Activated T-cell treated with anti-CD3 and anti-CD28 coated beads, Interleukin-2, amount 50 U/mL, for 1 hour (primary cell): ENCODE data around the gene MYL4.
"Not testable (repeated sequence)": the region's sequence is repeated elsewhere in the genome, so short reads cannot be mapped to it uniquely, and the experiment has no call there.

Experiments used
- DNase-seq: peaks from one replicate; pipeline ENCODE4 v3.0.0-alpha.2; 2020

MYL4 gene

DNA sequence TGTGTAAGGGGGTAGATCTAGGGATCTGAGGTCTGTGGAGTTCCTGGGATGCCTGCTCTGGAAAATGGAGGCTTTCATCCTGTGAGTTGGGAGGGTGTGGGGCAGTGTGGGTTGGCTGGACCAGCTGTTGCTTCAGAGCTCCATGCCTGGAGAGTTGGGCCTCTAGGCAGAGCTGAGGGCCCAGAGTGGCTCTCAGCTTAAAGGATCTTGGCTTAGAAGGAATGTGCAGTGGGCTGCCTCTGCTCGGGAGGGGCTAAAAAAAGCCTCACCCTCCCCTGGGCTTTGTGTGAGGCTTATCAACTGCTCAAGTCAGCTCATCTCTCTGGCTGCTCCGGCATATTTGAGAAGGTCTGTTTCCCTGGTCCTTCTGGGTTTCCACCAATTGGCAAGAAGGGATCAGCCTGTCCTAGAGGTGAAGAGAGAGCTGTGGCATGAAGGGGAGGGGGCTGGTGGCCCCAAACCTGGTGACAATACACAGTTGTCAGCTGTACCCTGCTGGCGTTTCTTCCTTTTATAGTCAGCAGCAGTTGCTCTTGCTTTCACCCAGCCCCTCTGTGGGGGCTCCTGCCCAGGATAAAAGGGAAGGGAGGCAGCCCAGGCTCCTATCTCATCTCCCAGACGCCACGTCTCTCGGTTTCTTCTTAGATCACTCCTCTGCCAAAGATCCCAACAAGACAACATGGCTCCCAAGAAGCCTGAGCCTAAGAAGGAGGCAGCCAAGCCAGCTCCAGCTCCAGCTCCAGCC lies at the start of gene MYL4:
Gene MYL4 (plus strand): TSS at position 605 of the 745 bp plus-strand sequence. CDS start 75 bp downstream, at position 680.
- no peak for DNase-seq

GRCh38 chr17:47162013-47162622 lies 47.0 kb upstream of the MYL4 start:
- DNase-seq = no peak

- no peak for DNase-seq
Observed at GRCh38 chr17:47164263-47164662, 44.9 kb upstream of the MYL4 start.

DNA sequence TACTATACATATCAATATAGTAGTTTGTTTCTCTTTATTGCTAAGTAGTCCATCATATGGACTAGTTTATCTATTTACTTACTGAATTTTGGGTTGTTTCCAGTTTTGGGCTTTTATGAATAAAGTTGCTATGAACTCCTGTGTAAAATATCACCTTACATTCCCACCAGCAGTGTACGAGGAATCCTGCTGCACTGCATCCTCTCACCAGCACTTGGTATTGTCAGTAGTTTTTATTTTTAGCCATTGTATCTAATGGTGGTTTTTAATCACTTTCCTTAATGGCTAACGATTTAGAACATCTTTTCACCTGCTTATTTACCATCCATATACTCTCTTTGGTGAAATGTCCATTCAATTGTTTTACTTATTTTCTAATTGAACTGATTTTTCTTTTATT lies 44.0 kb upstream of the MYL4 start:
- no peak for DNase-seq

- not testable (repeated sequence) for DNase-seq
Observed at GRCh38 chr17:47166854-47167253, 42.3 kb upstream of the MYL4 start.

- not testable (repeated sequence) for DNase-seq
Observed at GRCh38 chr17:47168896-47169295, 40.3 kb upstream of the MYL4 start.

- no peak for DNase-seq
Observed at GRCh38 chr17:47170710-47171109, 38.4 kb upstream of the MYL4 start.

GRCh38 chr17:47172696-47173565 lies 36.2 kb upstream of the MYL4 start:
- DNase-seq = no peak

DNA sequence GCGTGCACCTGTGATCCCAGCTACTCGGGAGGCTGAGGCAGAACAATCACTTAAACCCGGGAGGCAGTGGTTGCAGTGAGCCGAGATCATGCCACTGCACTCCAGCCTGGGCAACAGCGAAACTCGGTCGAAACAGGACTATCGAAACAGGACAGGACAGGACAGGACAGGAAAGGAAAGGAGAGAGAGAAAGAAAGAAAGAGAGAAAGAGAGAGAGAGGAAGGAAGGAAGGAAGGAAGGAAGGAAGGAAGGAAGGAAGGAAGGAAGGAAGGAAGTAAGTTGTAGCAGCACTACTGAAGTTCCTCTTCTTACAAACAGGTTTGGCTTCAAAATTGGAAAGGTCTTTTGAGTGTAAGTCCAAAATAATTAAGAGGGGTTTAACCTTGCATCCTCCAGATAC lies 34.3 kb upstream of the MYL4 start:
- DNase-seq = not testable (repeated sequence)

- DNase-seq = no peak
Observed at GRCh38 chr17:47176389-47176826, 32.7 kb upstream of the MYL4 start.

DNA sequence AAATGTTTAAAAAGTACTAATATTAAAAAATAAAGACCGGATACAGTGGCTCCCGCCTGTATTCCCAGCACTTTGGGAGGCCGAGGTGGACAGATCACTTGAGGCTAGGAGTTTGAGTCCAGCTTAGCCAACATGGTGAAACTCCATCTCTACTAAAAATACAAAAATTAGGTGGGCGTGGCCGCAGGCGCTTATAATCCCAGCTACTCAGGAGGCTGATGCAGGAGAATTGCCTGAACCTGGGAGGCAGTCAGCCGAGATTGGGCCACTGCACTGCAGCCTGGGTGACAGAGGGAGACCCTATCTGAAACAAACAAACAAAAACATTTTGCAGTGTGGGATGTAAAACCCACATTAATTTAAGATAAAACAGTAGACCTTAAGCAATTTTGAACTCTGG lies 31.9 kb upstream of the MYL4 start:
- no peak for DNase-seq

- no peak for DNase-seq
Observed at GRCh38 chr17:47179141-47179540, 30.0 kb upstream of the MYL4 start.

- no peak for DNase-seq
Observed at GRCh38 chr17:47180337-47180736, 28.8 kb upstream of the MYL4 start.

DNA sequence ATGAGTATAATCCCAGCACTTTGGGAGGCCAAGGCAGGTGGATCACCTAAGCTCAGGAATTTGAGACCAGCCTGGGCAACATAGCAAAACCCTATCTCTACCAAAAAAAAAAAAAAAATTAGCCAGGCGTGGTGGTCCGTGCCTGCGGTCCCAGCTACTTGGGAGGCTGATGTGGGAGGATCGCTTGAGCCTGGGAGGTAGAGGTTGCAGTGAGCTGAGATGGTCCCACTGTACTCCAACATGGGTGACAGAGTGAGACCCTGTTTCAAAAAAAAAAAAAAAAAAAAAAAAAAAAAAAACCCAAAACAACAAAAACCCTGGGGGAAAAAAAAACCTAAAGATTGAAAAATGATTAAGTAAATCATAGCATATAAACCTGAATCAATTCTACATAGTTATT lies 28.2 kb upstream of the MYL4 start:
- not testable (repeated sequence) for DNase-seq

GRCh38 chr17:47184681-47185080 lies 24.5 kb upstream of the MYL4 start:
- no peak for DNase-seq

DNA sequence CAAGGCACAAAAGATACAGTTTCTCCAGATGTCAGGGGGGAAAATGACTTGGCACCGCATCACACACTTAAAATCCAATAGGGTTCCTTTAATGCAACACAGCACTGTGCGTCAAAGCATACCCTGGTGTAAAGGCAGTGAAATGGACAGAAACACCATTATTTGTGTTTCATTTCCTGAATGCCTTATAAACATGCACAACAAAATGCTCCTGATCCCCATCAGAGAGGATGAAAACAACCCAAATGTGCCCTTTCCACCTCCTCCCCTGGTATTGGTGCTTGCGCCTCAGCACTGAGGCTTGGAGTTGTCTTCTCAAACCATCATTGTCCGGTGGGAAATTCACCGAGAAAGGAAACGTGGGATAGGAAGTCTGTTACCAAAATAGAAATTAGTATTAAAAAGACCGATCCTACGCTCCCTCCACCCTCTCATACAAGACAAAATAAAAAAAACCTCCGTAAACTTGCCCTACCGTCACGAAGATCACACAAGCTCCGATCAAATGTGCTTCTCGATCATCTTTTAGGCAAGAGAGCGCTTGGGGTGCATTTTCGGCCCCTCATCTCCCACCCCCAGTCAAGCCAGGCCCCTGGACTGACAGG lies 20.8 kb upstream of the MYL4 start:
- no peak for DNase-seq

DNA sequence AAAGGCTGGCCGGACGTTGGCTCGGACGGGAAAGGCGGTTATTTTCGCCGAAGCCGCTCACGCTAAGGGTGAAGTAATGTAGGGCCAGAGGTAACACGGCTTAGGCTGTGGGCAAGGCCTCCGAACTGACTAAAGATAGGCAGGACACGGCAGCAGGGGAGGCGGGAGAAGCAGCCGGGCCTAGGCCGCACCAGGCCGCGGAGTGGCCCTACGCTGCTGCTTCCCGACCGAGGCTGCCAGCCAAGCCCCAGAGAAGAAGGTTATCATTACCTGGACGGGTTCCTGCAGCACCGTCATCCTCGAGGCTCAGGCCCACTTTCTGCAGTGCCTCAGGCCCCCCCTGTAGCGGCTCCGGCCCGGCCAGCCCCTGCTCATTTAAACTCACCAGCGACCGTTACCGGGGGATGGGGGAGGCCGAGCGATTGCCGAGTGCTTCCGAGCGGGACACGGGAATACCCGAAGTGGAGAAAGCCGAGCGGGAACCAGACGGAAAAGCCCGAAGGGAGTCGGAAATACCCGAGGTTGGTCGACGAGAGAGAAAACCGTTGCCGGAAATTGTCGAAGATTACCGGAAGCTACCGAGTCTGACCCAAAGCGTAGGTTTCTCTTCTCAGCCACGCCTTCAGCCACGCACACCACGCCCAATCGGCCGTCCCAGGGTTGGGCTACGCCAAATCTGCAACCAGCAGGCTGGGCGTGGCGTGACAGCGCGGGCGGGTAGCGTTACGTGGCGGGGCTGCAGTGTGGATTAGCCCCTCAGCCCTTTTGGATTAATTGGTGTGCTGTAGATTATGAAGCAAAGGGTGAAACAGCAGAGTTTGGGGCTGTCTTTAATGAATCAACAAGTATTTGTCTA lies 20.0 kb upstream of the MYL4 start, which contains the start of gene CDC27:
Gene CDC27 (minus strand): TSS at position 420 of the 856 bp plus-strand sequence. CDS start 123 bp downstream, at position 297.
- DNase-seq = peak; percentile 99

- no peak for DNase-seq
Observed at GRCh38 chr17:47189732-47190237, 19.4 kb upstream of the MYL4 start.

GRCh38 chr17:47190243-47190642 lies 18.9 kb upstream of the MYL4 start:
- DNase-seq = no peak

DNA sequence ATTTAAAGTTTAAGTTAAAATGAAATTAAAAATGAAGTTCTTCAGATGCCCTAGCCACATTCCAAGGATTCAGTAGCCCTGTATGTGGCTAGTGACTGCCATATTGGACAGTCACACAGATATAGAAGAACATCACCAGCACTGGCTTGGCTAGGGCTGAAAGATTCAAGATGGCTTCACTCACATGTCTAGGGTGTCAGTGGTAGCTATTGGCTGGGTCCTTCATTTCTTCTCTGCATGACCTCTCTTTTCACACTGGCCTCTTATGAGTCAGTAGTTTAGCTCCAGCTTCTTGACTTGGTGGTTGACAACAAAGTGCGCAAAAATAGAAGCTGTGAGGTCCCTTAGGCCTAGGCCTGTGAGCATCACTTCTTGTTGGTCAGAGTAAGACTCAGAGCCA lies 18.4 kb upstream of the MYL4 start:
- DNase-seq = no peak

DNA sequence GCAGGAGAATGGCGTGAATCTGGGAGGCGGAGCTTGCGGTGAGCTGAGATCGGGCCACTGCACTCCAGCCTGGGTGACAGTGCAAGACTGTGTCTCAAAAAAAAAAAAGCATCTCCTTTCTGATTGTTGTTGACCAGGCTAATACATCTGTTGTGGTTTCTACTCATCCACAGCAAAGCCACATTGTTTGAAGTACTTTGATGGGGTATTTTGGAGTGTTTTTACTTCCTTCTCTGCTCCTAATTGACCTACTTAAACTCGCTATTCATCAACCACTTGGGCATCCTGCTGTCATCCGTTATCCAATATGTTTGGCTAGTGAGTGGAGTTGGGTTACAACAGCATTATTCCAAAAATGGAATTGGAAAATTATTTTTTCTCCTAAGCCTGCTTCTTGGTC lies 16.6 kb upstream of the MYL4 start:
- DNase-seq = no peak
